NB4 (cell line): ENCODE data around the gene AASS.

Source experiments
- CTCF ChIP-seq: IDR thresholded peaks from one replicate; pipeline ENCODE4 v1.5.1; 2012; ENCODE audit warnings: low read depth, low read length
- POLR2A ChIP-seq: IDR thresholded peaks from 2 replicates; pipeline ENCODE4 v1.6.1; 2011; ENCODE audit warnings: mild to moderate bottlenecking; ENCODE audit not compliant: insufficient read length; ENCODE audit errors: extremely low read depth

GRCh38 chr7:122064971-122065370 is 79.1 kb downstream of the AASS start:
- TF ChIP-seq CTCF = no peak
- no peak for TF ChIP-seq POLR2A
